Nephron (organoid): ENCODE data around the gene TPM1.
A peak's percentile ranks its signal among the peaks of the same experiment; 100 is the strongest.

Source experiments
- H3K27ac Mint-ChIP-seq, 3 experiments: 2 replicates each; pipeline ENCODE4 v1.8.0; 2020; ENCODE audit warnings: mixed read lengths in 3 of 3, mild to moderate bottlenecking in 2 of 3, moderate library complexity in 1 of 3
- H3K27me3 Mint-ChIP-seq: 2 replicates; pipeline ENCODE4 v1.8.0; 2021; ENCODE audit warnings: low read depth, mild to moderate bottlenecking, moderate library complexity, mixed read lengths
- H3K36me3 Mint-ChIP-seq: 2 replicates; pipeline ENCODE4 v1.8.0; 2020; ENCODE audit warnings: low read depth, mixed read lengths
- H3K4me1 Mint-ChIP-seq: 2 replicates; pipeline ENCODE4 v1.8.0; 2020; ENCODE audit warnings: mixed read lengths
- H3K4me3 Mint-ChIP-seq, 3 experiments: 2 replicates each; pipeline ENCODE4 v1.8.0; 2020; ENCODE audit warnings: mild to moderate bottlenecking in 3 of 3, mixed read lengths in 3 of 3, moderate library complexity in 2 of 3
- H3K9me3 Mint-ChIP-seq: 2 replicates; pipeline ENCODE4 v1.8.0; 2020; ENCODE audit warnings: mixed read lengths
- TF ChIP-seq, protein P1 (sequence below), 3 experiments: fragments of 200-600 bp; sonication (generic); IDR thresholded peaks; one replicate each; pipeline ENCODE4 v1.5.0; 2021; ENCODE audit warnings: antibody characterized with exemption in 3 of 3; ENCODE audit not compliant: unreplicated experiment in 3 of 3

TPM1 gene

DNA sequence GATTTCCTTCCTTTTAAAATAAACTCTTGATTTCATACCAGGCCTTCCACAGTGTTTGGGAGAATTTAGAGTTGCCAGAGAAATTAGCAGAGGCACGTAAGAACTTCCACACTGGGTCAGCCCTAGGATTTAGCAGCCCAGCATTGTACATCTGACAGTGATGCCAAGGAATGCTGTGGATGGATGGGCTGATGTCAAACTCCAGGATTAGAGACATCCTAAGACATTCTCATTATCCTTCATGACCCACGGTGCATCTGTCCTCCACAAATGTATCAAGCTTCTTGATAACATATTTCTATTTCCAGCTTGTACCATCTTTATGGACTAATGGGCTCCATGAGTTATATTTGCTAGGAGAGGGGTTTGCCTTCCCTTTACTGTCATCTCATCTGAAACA, 8.0 kb upstream of the TPM1 start:
- peak overlapping the region in 2 of 3 experiments; percentile 1 to 3 for H3K27ac Mint-ChIP-seq
- no peaks in the 10 kb centered on the region for H3K36me3 Mint-ChIP-seq
- peak overlapping the region in 1 of 3 experiments; percentile 13 for H3K4me3 Mint-ChIP-seq
- H3K4me1 Mint-ChIP-seq, result peaks cover 46% of the 10 kb centered on the region
- no peaks in the 10 kb centered on the region for H3K27me3 Mint-ChIP-seq
- H3K9me3 Mint-ChIP-seq, result no peaks in the 10 kb centered on the region
- TF ChIP-seq, protein P1, sequence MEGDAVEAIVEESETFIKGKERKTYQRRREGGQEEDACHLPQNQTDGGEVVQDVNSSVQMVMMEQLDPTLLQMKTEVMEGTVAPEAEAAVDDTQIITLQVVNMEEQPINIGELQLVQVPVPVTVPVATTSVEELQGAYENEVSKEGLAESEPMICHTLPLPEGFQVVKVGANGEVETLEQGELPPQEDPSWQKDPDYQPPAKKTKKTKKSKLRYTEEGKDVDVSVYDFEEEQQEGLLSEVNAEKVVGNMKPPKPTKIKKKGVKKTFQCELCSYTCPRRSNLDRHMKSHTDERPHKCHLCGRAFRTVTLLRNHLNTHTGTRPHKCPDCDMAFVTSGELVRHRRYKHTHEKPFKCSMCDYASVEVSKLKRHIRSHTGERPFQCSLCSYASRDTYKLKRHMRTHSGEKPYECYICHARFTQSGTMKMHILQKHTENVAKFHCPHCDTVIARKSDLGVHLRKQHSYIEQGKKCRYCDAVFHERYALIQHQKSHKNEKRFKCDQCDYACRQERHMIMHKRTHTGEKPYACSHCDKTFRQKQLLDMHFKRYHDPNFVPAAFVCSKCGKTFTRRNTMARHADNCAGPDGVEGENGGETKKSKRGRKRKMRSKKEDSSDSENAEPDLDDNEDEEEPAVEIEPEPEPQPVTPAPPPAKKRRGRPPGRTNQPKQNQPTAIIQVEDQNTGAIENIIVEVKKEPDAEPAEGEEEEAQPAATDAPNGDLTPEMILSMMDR (IDR thresholded peaks at IDR 0.05; ENCODE audit: unreplicated experiment in 3 of 3), result no peak

DNA sequence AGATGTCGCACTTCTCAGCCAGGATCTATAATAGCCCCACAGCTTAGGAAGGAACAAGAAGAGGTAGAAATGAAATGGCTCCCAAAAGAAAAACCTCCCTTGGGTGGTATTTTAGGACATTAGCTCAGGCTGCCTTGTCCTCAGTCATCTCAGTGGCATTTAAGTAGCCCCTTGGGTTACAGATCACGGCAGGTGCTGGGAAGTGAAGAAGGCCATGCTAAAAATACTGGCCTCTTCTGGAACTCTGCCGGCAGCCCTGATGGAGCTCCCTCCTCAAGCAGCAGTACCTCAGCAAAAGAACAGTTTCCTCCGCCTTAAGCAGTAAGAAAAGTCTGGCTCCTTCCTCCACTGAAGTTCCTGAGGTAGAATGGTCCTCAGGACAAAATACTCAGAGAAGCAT, 7.3 kb upstream of the TPM1 start:
- peaks cover 2% of the 10 kb centered on the region for H3K9me3 Mint-ChIP-seq
- peak overlapping the region in 2 of 3 experiments; percentile 1 to 3 for H3K27ac Mint-ChIP-seq
- TF ChIP-seq, protein P1 (IDR thresholded peaks at IDR 0.05; ENCODE audit: unreplicated experiment in 3 of 3), result no peak
- H3K4me3 Mint-ChIP-seq, result no peak overlapping the region
- H3K4me1 Mint-ChIP-seq, result peaks cover 40% of the 10 kb centered on the region
- peaks cover 7% of the 10 kb centered on the region for H3K27me3 Mint-ChIP-seq
- no peaks in the 10 kb centered on the region for H3K36me3 Mint-ChIP-seq

DNA sequence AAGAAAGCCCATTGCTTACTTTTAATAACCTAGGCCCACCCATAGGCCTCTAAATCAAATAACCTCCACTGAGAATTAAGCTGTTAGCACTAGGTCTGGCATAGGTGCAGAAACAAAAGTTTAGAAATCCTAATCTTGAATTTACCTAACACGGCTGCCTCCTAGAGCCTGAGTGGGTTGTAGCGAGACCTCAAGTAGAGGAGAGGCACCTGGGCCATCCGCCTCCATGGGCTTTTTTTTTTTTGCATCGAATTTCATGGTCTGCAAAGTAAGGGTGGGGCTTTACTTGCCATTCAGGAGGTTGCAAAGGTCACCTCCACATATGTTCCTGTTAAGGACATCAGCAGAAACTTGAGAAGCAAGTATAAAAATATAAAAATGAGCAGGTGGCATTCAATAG, 6.6 kb upstream of the TPM1 start:
- TF ChIP-seq, protein P1 (IDR thresholded peaks at IDR 0.05; ENCODE audit: unreplicated experiment in 3 of 3), result no peak
- no peaks in the 10 kb centered on the region for H3K36me3 Mint-ChIP-seq
- peaks cover 35% of the 10 kb centered on the region for H3K4me1 Mint-ChIP-seq
- H3K9me3 Mint-ChIP-seq, result peaks cover 2% of the 10 kb centered on the region
- H3K4me3 Mint-ChIP-seq, result no peak overlapping the region
- H3K27me3 Mint-ChIP-seq, result peaks cover 11% of the 10 kb centered on the region
- H3K27ac Mint-ChIP-seq, result no peak overlapping the region

DNA sequence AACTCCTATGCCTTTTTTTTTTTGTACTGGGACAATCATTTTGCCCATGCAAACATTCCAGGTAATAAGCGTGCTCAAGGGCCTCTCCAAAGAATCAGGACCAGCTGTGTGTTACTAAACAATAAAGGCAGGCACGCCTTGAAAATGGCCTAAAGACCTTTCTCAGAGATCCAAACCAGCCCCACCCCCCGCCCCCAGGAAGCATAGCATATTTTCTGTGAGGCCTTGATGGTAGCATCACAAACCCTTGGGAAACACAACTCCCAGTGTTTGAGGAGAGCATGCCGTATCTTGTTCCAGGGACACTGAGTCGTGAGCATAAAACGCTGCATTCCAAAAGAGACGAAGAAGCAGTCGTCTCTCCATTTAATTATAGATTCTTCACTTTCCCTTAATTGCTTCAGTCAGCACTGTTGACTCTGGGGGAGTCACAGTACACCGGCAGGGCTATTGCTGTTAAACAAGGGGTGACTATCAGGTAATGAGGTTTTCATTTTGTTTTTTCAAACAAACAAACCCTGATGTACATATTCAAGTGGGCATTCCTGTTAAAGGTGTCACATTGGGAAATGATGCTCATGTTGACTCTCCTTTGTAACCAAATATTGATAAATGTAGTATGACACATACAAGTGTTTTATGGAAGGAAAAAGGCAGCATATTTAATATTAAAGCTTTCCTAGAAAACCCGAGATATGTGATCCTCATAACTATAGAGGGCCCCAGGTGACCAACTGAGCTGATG, 4.4 kb upstream of the TPM1 start:
- H3K27ac Mint-ChIP-seq, result peak overlapping the region in 2 of 3 experiments; percentile 33 to 40
- peaks cover 2% of the 10 kb centered on the region for H3K9me3 Mint-ChIP-seq
- peaks cover 44% of the 10 kb centered on the region for H3K4me1 Mint-ChIP-seq
- H3K36me3 Mint-ChIP-seq, result no peaks in the 10 kb centered on the region
- peak overlapping the region in 1 of 3 experiments; percentile 8 for H3K4me3 Mint-ChIP-seq
- H3K27me3 Mint-ChIP-seq, result peaks cover 21% of the 10 kb centered on the region
- TF ChIP-seq, protein P1 (IDR thresholded peaks at IDR 0.05; ENCODE audit: unreplicated experiment in 3 of 3), result no peak

DNA sequence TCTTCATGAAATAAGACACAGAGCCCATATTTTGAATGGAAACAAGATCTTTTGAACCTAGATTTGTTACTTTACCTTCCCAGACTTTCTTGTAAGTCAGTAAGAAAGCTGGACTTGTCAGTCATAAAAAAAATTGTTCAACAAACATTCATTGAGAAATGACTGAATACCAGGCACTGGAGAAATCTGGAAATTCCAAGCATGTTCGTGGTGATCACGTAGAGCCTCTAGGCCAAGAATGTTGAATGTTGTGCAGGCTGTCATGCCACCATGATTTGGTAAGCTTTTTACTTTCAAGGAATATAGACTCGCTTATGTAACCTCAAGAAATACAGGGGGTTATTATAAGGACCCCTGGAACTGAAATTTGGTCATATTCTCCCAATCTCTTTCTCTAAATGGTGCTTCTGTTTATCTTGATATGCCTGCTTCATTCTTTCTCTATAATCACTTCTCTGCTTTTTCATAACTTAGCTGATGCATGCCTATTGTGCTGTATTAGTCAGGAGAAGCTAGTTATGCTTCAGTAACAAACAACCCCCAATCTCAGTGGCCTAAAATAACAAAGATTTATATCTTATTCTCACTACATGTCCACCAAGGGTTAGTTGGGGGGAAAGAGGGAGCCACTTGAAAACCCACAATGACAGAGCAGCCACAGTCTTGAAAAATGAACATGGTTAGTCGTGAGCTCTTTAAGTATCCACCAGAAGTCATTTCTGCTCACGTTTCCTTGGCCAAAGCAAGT, 3.4 kb upstream of the TPM1 start:
- Mint-ChIP-seq H3K27ac (no peak overlapping the region), H3K27me3 (peaks cover 21% of the 10 kb centered on the region), H3K4me1 (peaks cover 45% of the 10 kb centered on the region), H3K4me3 (peak overlapping the region in 1 of 3 experiments; percentile 32), H3K36me3 (no peaks in the 10 kb centered on the region), H3K9me3 (peaks cover 2% of the 10 kb centered on the region)
- TF ChIP-seq, protein P1 (IDR thresholded peaks at IDR 0.05; ENCODE audit: unreplicated experiment in 3 of 3), result no peak
